Activated CD4-positive, alpha-beta memory T cell treated with anti-CD3 and anti-CD28 coated beads for 36 hours (primary cell): ENCODE data around the gene POU5F1. TPM values are rescaled to one million over a fixed set of nuclear protein-coding genes. Genes with fewer than 3 reads are reported as not detected.

Experiments
- CTCF ChIA-PET: fragments of 350-600 bp; sonication (Branson Sonifier 250); formaldehyde crosslinking; loops from one replicate; lab custom pipeline; 2021; ENCODE audit warnings: antibody characterized with exemption, inconsistent platforms; lab: Charles Lee
- POLR2A ChIA-PET: fragments of 350-600 bp; sonication (Branson Sonifier 250); formaldehyde crosslinking; loops from one replicate; lab custom pipeline; 2021; ENCODE audit warnings: antibody characterized with exemption; lab: Charles Lee
- DNase-seq: peaks from one replicate; pipeline ENCODE4 v3.0.0-alpha.2; 2020
- H3K27ac Mint-ChIP-seq: one replicate; pipeline ENCODE4 v1.8.0; 2021; ENCODE audit warnings: mixed read lengths
- H3K27me3 Mint-ChIP-seq: one replicate; pipeline ENCODE4 v1.8.0; 2021; ENCODE audit warnings: mixed read lengths
- H3K36me3 Mint-ChIP-seq: one replicate; pipeline ENCODE4 v1.8.0; 2021; ENCODE audit warnings: mixed read lengths
- H3K4me1 Mint-ChIP-seq: one replicate; pipeline ENCODE4 v1.8.0; 2021; ENCODE audit warnings: low read depth, mixed read lengths
- H3K4me3 Mint-ChIP-seq: one replicate; pipeline ENCODE4 v1.8.0; 2021; ENCODE audit warnings: mild to moderate bottlenecking, mixed read lengths
- H3K9me3 Mint-ChIP-seq: one replicate; pipeline ENCODE4 v1.8.0; 2021; ENCODE audit warnings: mixed read lengths
- intact Hi-C: fragments of 100-400 bp; cut with micrococcal nuclease; formaldehyde crosslinking; loops from one replicate; pipeline ENCODE4 v1.15.1; 2023
- total RNA-seq, 2 experiments: library from RNA; stranded (reverse); gene quantifications; one replicate each; pipeline ENCODE4 v1.2.3, GENCODE V29; 2021

POU5F1 gene
- total RNA-seq, 2 experiments from 2014 or later, result 0.52 TPM; not detected in 1

DNA sequence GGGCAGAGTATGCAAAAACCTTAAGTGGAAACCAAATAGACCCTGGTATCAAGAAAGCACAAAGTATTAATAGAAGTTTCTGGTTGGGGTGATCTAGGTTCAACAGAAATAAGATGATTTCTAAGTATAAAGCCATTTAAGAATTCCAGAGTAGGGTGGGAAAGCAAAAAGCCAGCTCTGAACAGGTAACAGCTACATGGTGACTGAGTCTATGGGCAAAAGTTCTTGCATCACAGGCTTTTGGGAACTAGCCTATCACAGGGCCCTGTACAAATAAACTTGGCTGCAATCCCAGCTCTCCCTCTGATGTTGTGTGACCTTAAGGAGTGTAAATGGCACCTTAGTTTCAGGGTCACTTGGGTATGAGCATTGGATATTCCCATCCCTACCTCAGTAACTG lies 6.6 kb downstream of the POU5F1 start:
- no peaks in the 10 kb centered on the region for H3K27me3 Mint-ChIP-seq
- peaks cover 44% of the 10 kb centered on the region for H3K4me1 Mint-ChIP-seq
- no peak overlapping the region for H3K27ac Mint-ChIP-seq
- intact Hi-C loops, result no loop called here
- no peak overlapping the region for H3K4me3 Mint-ChIP-seq
- ChIA-PET CTCF (interaction anchor here (0.5 to 1.9 kb wide), 2 partner anchors 19 to 69 kb away, joined by 3 to 5 read pairs; no protein-coding TSS in a partner anchor), POLR2A (no interaction called here)
- peaks cover 38% of the 10 kb centered on the region for H3K36me3 Mint-ChIP-seq
- H3K9me3 Mint-ChIP-seq, result no peaks in the 10 kb centered on the region
- no peak for DNase-seq

DNA sequence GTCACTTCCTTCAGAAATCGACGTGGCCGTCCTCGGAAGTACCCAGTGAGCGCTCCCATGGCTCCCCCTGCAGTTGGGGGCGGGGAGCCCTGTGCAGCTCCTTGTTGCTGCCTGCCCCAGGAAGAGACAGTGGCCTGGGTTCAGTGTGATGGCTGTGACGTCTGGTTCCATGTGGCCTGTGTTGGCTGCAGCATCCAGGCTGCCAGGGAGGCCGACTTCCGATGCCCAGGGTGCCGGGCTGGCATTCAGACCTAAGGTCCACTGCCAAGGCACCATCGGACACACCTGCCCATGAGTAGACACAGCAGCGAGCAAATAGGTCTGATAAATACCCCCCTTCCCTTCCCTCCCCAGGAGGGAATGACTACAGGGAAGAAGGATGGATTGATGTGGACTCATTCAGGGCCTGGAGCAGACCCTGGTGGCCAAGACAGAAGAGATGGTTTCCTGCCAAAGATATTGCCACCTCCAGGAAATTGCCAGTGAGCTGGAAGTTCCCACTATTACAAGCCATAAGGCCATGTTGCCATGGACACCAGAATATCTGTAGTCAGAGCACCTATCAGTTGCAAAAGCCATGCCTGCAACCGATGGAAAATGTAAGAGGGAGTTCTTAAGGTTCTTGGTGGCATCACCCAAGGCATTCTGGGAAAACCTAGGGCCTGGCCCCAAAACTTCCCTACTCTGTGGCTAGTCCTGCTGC lies 7.9 kb downstream of the POU5F1 start:
- Mint-ChIP-seq H3K4me3 (no peak overlapping the region), H3K36me3 (peaks cover 45% of the 10 kb centered on the region), H3K4me1 (peaks cover 46% of the 10 kb centered on the region), H3K27ac (no peak overlapping the region), H3K9me3 (no peaks in the 10 kb centered on the region), H3K27me3 (peaks cover 2% of the 10 kb centered on the region)
- intact Hi-C loops, result no loop called here
- ChIA-PET POLR2A (no interaction called here), CTCF (interaction anchor here (0.6 to 1.1 kb wide), 2 partner anchors 30 to 212 kb away, joined by 3 read pairs; no protein-coding TSS in a partner anchor)
- DNase-seq, result no peak

DNA sequence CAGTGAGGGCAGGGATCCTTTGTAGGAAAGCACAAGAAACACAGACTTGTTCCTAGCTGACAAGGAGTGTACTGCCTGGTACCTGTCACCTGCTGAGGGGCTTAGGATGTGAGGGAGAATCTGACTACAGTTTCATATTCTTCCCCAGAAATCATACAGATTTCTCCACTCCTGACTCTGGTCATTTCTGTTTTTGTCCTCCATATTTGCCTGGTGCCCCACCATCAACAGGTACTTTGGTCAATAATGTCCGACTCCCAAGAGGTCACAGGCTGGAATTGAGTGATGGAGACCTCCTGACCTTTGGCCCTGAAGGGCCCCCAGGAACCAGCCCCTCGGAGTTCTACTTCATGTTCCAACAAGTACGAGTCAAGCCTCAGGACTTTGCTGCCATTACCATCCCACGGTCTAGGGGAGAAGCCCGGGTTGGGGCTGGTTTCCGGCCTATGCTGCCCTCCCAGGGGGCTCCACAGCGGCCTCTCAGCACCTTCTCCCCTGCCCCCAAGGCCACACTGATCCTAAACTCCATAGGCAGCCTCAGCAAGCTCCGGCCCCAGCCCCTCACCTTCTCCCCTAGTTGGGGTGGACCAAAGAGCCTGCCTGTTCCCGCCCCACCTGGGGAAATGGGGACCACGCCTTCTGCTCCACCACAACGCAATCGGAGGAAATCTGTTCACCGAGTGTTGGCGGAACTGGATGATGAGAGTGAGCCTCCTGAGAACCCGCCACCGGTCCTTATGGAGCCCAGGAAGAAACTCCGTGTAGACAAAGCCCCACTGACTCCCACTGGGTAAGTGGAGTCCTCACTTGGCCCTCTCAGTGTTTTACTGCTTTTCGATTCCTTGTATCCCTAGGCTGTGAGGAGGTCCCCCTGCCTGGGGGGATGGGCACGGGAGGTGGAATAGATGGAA lies 9.0 kb downstream of the POU5F1 start:
- Mint-ChIP-seq H3K27me3 (peaks cover 2% of the 10 kb centered on the region), H3K27ac (no peak overlapping the region), H3K4me1 (peaks cover 50% of the 10 kb centered on the region), H3K4me3 (no peak overlapping the region), H3K36me3 (peaks cover 46% of the 10 kb centered on the region), H3K9me3 (no peaks in the 10 kb centered on the region)
- CTCF ChIA-PET, result interaction anchor here (0.7 kb wide), 1 partner anchor 81 kb away, joined by 3 read pairs; no protein-coding TSS in a partner anchor
- intact Hi-C loops, result no loop called here
- POLR2A ChIA-PET, result no interaction called here
- DNase-seq, result no peak

DNA sequence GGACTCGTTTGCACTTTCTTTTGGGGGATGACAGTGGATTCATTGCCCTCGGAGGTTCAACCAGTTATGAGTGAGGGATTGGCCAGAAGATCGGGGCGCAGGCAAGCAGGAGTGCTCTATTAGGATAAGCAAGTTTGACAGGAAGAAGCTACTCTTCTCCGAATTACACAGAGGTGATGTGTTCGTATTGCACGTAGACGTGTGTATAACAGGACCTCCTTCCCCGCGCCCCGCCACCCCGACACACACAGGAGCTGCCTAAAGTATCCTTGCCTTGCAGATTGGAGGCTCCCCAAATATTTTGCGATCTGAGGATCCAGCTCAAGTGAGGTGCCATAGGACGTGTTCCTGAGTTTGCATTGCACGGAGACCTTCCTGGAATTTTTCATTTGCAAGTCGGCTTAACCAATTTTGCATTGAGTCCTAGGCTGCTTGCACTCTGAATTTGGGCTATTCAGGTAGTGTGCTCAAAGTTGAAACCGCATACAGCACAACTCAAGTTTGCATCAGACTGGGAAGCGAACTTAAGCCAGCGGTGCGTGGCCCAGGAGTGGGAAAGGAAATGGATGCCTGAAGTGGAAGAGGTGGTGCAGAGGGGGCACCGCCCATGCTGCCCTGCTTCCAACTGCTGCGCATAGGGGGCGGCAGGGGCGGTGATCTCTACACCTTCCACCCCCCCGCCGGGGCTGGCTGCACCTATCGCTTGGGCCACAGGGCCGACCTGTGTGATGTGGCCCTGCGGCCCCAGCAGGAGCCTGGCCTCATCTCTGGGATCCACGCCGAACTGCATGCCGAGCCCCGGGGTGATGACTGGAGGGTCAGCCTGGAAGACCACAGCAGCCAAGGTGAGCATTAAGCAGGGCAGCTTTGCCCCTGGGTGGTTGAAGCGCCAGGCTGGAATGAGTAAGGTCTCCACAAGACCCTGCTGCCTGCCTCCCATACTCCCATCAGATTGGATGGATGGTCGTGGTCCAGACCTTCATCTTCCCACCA lies 11.3 kb downstream of the POU5F1 start:
- peaks cover 37% of the 10 kb centered on the region for H3K4me1 Mint-ChIP-seq
- ChIA-PET CTCF (interaction anchor here (0.9 to 1.7 kb wide), 8 partner anchors 9 to 207 kb away, joined by 3 to 10 read pairs (median 6); no protein-coding TSS in a partner anchor), POLR2A (interaction anchor here (0.9 to 1.6 kb wide), 4 partner anchors 11 to 245 kb away, joined by 3 to 5 read pairs (median 4); partner anchors contain the start of genes PSORS1C2 and VARS2)
- DNase-seq, result peak; percentile 49
- peaks cover 62% of the 10 kb centered on the region for H3K36me3 Mint-ChIP-seq
- peak overlapping the region; percentile 73 for H3K27ac Mint-ChIP-seq
- peaks cover 2% of the 10 kb centered on the region for H3K27me3 Mint-ChIP-seq
- H3K4me3 Mint-ChIP-seq, result peak overlapping the region; percentile 92
- H3K9me3 Mint-ChIP-seq, result no peaks in the 10 kb centered on the region
- intact Hi-C loops, result loop anchor here (1.0 to 2.0 kb wide), 3 partner anchors 22 to 113 kb away; partner anchors contain the start of gene HLA-C

DNA sequence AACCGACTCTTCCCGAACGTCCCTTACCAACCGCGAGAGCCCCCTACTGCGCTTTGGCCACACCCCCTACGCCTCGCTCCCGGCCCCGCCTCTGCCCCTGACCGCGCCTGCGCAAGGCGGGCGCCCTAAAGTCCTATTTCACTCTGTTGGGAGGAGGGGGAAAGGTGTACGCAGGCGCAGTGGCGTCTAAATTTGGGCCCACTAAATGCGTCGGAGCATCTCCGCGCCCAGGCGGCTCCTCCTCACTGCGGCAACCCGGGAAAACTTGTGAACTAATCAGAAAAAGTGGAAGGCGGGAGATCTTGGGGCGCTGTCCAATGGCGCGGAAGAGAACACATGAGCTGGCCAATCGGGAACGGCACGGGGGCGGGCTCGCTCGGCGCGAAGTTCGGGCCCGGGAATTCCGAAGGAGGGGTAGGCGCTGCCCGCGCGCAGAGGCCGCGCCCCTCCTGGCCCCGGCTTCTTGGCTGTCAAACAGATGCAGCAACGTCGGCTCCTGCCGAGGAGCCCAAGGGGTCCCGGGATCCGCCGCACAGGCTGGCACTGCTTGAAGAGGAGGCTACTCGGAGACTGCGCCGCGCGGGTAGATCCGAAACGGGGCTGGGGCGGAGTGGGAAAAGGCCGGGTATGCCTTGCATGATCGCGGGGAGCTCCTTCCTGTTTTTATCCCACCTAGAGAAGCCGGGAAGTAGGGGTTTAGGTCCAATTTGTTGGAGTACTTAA lies 12.2 kb downstream of the POU5F1 start, which contains the start of gene TCF19:
Gene TCF19, plus strand, starts transcription at position 450 of the 723 bp plus-strand sequence. CDS start 881 bp downstream, outside the sequence.
- POLR2A ChIA-PET, result interaction anchor here (0.9 to 1.6 kb wide), 4 partner anchors 10 to 244 kb away, joined by 3 to 5 read pairs (median 4); partner anchors contain the start of genes PSORS1C2 and VARS2
- H3K4me1 Mint-ChIP-seq, result peaks cover 29% of the 10 kb centered on the region

DNA sequence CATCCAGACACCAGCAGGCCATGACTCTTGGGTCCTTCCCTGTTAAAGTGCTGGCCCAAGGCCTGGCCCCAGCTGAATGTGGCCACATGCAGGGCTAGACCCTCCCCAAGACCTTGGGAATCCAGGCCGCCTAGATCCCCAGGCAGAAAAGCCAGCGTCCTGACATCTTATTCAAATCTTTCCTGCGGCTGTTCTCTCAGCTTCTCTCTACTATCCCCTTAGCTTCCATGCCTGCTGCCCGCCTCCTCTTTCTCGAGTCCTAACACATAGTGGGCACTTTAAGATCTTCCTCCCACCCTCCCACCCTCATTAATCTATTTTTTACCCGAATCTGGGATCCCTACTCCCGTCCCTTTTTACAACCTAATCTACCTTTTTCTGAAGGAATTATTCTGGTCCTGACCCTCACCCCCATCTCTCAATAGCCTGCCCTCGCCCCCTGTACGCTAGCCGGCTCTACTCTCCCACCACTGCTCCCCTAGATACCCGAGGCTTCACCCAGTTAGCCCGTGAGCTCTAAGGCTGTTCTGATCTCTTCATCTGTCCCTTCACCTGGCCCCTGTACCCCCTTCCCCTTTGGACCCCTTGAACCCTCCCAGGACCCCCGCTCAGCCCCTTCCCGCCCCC lies 12.9 kb downstream of the POU5F1 start, which contains the start of gene CCHCR1:
Gene CCHCR1, minus strand, starts transcription at position 290 of the 627 bp plus-strand sequence. Its CDS starts 202 bp downstream, at position 88.
- CTCF ChIA-PET, result interaction anchor here (0.5 to 2.4 kb wide), 6 partner anchors 19 to 209 kb away, joined by 3 to 10 read pairs (median 6); partner anchors contain the start of gene PSORS1C2
- Mint-ChIP-seq H3K9me3 (no peaks in the 10 kb centered on the region), H3K4me3 (peak within 1 kb of the TSS; percentile 92), H3K27ac (peak within 1 kb of the TSS; percentile 73), H3K27me3 (peaks cover 2% of the 10 kb centered on the region), H3K36me3 (peaks cover 56% of the 10 kb centered on the region), H3K4me1 (peaks cover 24% of the 10 kb centered on the region)
- intact Hi-C loops, result loop anchor here (1.0 to 2.0 kb wide), 3 partner anchors 21 to 115 kb away; partner anchors contain the start of gene HLA-C
- DNase-seq, result no peak
- POLR2A ChIA-PET, result interaction anchor here (1.4 to 1.6 kb wide), 2 partner anchors 19 to 196 kb away, joined by 3 to 4 read pairs; partner anchors contain the start of gene PSORS1C2

More for the DNA sequence above, 12.2 kb downstream of the POU5F1 start, which contains the start of gene TCF19:
- CTCF ChIA-PET, result interaction anchor here (0.5 to 1.7 kb wide), 8 partner anchors 9 to 208 kb away, joined by 3 to 10 read pairs (median 5); partner anchors contain the start of gene PSORS1C2
- Mint-ChIP-seq H3K36me3 (peaks cover 59% of the 10 kb centered on the region), H3K27me3 (peaks cover 2% of the 10 kb centered on the region), H3K9me3 (no peaks in the 10 kb centered on the region), H3K27ac (peak within 1 kb of the TSS; percentile 73), H3K4me3 (peak within 1 kb of the TSS; percentile 92)
- intact Hi-C loops, result loop anchor here (1.0 to 2.0 kb wide), 3 partner anchors 22 to 114 kb away; partner anchors contain the start of gene HLA-C
- DNase-seq, result peak; percentile 100

DNA sequence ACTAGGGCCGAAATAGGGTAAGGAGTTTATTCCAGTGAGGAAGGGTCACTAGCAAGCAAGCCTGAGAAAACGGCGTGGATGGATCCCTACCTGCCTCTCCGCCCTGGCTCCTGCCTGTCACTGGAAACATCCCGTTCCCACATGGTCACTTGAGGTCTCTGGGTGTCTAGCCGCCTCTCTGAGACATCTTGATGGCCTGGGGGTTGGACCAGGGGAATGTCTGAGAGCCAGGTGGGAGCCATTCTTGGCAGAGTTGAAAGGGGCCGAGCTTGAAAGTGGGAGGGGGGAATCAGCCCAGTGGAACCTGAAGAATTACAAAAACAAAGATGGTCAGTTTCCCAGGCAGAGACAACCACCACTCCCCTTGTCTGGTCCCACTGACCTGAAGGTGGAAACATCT lies 13.8 kb downstream of the POU5F1 start:
- ChIA-PET CTCF (interaction anchor here (0.7 to 2.4 kb wide), 3 partner anchors 30 to 73 kb away, joined by 3 to 7 read pairs (median 5); no protein-coding TSS in a partner anchor), POLR2A (no interaction called here)
- Mint-ChIP-seq H3K36me3 (peaks cover 46% of the 10 kb centered on the region), H3K4me1 (peaks cover 19% of the 10 kb centered on the region), H3K4me3 (peak overlapping the region; percentile 92), H3K9me3 (no peaks in the 10 kb centered on the region), H3K27me3 (peaks cover 2% of the 10 kb centered on the region), H3K27ac (no peak overlapping the region)
- intact Hi-C loops, result no loop called here
- DNase-seq, result no peak

DNA sequence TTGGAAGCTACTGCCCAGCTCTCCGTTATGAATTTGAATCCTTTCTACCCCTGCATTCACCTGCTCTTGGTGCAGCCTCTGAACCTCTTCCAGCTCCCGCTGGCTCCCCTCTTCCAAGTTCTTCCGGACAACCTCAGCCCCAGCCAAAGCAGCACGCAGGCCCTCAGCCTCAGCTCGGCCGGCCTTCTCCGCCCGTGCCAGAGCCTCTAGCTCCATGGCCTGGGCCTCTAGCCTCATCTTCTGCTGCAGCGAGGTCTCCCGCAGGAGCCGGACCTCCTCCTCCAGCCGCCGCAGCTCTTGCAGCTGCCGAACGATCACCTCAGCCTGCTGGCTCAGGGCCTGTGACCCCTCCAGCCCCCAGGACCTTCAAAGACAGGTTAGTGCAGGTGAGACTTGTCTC lies 16.0 kb downstream of the POU5F1 start:
- H3K4me3 Mint-ChIP-seq, result no peak overlapping the region
- H3K4me1 Mint-ChIP-seq, result peaks cover 5% of the 10 kb centered on the region
- ChIA-PET CTCF (interaction anchor here (0.6 to 2.0 kb wide), 2 partner anchors 12 to 67 kb away, joined by 4 to 5 read pairs; no protein-coding TSS in a partner anchor), POLR2A (no interaction called here)
- no peak for DNase-seq
- intact Hi-C loops, result no loop called here
- H3K9me3 Mint-ChIP-seq, result no peaks in the 10 kb centered on the region
- H3K27ac Mint-ChIP-seq, result no peak overlapping the region
- peaks cover 2% of the 10 kb centered on the region for H3K27me3 Mint-ChIP-seq
- H3K36me3 Mint-ChIP-seq, result peaks cover 31% of the 10 kb centered on the region

DNA sequence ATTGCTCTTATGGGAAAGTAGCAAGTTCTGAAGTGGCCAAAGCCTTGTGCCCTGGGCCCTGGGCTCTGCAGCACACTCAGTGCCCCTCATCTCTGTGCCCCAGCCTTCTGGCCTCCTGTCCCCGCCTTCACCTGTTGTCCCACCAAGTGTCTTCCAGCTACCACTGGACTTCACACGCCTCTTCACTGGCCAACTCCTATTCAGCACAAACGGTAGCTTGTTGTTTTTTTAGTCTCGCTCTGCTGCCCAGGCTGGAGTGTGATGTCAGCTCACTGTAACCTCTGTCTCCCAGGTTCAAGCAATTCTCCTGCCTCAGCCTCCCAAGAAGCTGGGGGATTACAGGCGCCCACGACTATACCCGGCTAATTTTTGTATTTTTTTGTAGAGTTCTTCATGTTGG lies 17.7 kb downstream of the POU5F1 start:
- Mint-ChIP-seq H3K4me3 (no peak overlapping the region), H3K27me3 (no peaks in the 10 kb centered on the region), H3K4me1 (peaks cover 4% of the 10 kb centered on the region), H3K36me3 (peaks cover 19% of the 10 kb centered on the region), H3K27ac (no peak overlapping the region), H3K9me3 (no peaks in the 10 kb centered on the region)
- intact Hi-C loops, result no loop called here
- no peak for DNase-seq
- CTCF ChIA-PET, result interaction anchor here (0.6 kb wide), 2 partner anchors 100 to 827 kb away, joined by 3 to 4 read pairs; no protein-coding TSS in a partner anchor
- POLR2A ChIA-PET, result no interaction called here
